Ishikawa (cell line): ENCODE data around the gene PITPNM1.

Experiments
- CEBPB ChIP-seq: IDR thresholded peaks from 2 replicates; pipeline ENCODE4 v1.6.1; 2012
- CREB1 ChIP-seq: IDR thresholded peaks from 2 replicates; pipeline ENCODE4 v1.6.1; 2012; ENCODE audit warnings: low read depth
- EGR1 ChIP-seq: IDR thresholded peaks from 2 replicates; pipeline ENCODE4 v1.6.1; 2012
- EP300 ChIP-seq: IDR thresholded peaks from 2 replicates; pipeline ENCODE4 v1.6.1; 2012; ENCODE audit warnings: borderline replicate concordance
- FOXM1 ChIP-seq: IDR thresholded peaks from 2 replicates; pipeline ENCODE4 v1.6.1; 2012; ENCODE audit warnings: low read depth, borderline replicate concordance
- NFIC ChIP-seq: IDR thresholded peaks from 2 replicates; pipeline ENCODE4 v1.6.1; 2012
- RAD21 ChIP-seq: IDR thresholded peaks from 2 replicates; pipeline ENCODE4 v1.6.1; 2012; ENCODE audit warnings: low read depth
- TAF1 ChIP-seq: IDR thresholded peaks from 2 replicates; pipeline ENCODE4 v1.6.1; 2012; ENCODE audit warnings: low read depth, mild to moderate bottlenecking
- TCF12 ChIP-seq: IDR thresholded peaks from 2 replicates; pipeline ENCODE4 v1.6.1; 2012; ENCODE audit warnings: low read depth
- TEAD4 ChIP-seq: IDR thresholded peaks from 2 replicates; pipeline ENCODE4 v1.6.1; 2012
- YY1 ChIP-seq: IDR thresholded peaks from 2 replicates; pipeline ENCODE4 v1.6.1; 2012; ENCODE audit warnings: low read depth
- ZBTB7A ChIP-seq: IDR thresholded peaks from 2 replicates; pipeline ENCODE4 v1.6.1; 2012; ENCODE audit warnings: low read depth
- TF ChIP-seq, protein P1 (sequence below): IDR thresholded peaks from 2 replicates; pipeline ENCODE4 v1.6.1; 2012; ENCODE audit warnings: low read depth, mild to moderate bottlenecking
- TF ChIP-seq, protein P2 (sequence below): IDR thresholded peaks from 2 replicates; pipeline ENCODE4 v1.6.1; 2012
- TF ChIP-seq, protein P3 (sequence below): IDR thresholded peaks from 2 replicates; pipeline ENCODE4 v1.6.1; 2012

Gene PITPNM1

DNA sequence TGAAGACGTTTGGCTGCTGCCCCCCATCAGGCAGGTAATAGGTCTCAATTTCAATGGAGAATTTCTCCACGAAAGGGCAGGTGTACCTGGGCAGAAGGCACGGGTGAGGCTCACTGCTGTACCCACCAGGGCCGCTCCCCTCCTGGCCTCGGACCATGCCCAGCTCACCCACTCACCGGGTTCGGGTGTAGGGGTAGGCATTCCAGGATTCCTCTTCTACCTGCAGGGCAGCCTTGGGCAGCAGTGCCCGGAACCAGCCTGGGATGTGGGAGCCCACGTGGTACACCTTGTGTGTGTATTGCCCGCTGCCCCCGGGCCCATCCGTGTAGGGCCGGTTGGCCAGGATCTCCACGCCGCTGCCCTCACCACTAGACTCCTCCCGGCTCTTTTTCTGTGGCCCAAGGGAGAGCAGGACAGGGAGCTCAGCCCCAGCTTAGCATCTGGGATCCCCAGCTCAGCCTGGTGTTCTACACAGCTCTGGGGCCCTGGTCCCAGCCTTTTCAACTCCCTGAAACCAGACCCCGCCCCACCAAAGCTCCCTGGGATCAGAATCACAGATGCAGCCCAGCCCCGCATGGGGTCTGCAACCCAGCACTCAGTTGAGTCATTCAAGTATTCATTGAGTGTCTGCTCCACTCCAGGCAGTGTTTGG lies 2.7 kb downstream of the PITPNM1 start:
- TF ChIP-seq TAF1 = no peak
- no peak for TF ChIP-seq YY1
- TF ChIP-seq, protein P1, sequence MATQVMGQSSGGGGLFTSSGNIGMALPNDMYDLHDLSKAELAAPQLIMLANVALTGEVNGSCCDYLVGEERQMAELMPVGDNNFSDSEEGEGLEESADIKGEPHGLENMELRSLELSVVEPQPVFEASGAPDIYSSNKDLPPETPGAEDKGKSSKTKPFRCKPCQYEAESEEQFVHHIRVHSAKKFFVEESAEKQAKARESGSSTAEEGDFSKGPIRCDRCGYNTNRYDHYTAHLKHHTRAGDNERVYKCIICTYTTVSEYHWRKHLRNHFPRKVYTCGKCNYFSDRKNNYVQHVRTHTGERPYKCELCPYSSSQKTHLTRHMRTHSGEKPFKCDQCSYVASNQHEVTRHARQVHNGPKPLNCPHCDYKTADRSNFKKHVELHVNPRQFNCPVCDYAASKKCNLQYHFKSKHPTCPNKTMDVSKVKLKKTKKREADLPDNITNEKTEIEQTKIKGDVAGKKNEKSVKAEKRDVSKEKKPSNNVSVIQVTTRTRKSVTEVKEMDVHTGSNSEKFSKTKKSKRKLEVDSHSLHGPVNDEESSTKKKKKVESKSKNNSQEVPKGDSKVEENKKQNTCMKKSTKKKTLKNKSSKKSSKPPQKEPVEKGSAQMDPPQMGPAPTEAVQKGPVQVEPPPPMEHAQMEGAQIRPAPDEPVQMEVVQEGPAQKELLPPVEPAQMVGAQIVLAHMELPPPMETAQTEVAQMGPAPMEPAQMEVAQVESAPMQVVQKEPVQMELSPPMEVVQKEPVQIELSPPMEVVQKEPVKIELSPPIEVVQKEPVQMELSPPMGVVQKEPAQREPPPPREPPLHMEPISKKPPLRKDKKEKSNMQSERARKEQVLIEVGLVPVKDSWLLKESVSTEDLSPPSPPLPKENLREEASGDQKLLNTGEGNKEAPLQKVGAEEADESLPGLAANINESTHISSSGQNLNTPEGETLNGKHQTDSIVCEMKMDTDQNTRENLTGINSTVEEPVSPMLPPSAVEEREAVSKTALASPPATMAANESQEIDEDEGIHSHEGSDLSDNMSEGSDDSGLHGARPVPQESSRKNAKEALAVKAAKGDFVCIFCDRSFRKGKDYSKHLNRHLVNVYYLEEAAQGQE = no peak
- TF ChIP-seq, protein P2, sequence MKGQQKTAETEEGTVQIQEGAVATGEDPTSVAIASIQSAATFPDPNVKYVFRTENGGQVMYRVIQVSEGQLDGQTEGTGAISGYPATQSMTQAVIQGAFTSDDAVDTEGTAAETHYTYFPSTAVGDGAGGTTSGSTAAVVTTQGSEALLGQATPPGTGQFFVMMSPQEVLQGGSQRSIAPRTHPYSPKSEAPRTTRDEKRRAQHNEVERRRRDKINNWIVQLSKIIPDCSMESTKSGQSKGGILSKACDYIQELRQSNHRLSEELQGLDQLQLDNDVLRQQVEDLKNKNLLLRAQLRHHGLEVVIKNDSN = no peak
- TF ChIP-seq, protein P3, sequence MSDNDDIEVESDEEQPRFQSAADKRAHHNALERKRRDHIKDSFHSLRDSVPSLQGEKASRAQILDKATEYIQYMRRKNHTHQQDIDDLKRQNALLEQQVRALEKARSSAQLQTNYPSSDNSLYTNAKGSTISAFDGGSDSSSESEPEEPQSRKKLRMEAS = no peak
- TF ChIP-seq TCF12 = no peak
- no peak for TF ChIP-seq FOXM1
- no peak for TF ChIP-seq EP300
- TF ChIP-seq EGR1 = no peak
- TF ChIP-seq NFIC = no peak
- TF ChIP-seq CEBPB = no peak
- TF ChIP-seq ZBTB7A = no peak

DNA sequence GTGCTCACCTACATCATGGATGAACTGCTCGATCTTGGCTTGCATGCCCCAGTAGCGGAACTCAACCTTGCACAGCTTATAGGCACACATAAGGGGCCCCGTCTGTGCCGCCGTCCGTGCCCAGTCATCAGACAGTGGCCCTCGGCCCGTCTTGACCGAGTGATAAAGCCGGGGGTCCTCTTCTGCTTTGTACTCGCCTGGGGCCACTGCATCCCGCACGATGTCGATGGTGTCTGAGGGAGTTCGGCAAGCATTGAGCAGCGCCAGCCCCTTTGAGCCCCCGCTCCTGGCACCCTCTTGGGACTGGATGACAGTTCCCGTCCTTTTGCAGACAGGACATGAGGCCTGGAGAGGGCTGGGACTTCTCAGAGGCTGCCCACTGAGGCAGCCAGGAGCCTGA lies 3.3 kb downstream of the PITPNM1 start:
- no peak for TF ChIP-seq RAD21
- TF ChIP-seq CEBPB = no peak
- no peak for TF ChIP-seq EGR1
- no peak for TF ChIP-seq TAF1
- no peak for TF ChIP-seq TCF12
- no peak for TF ChIP-seq FOXM1
- no peak for TF ChIP-seq CREB1

DNA sequence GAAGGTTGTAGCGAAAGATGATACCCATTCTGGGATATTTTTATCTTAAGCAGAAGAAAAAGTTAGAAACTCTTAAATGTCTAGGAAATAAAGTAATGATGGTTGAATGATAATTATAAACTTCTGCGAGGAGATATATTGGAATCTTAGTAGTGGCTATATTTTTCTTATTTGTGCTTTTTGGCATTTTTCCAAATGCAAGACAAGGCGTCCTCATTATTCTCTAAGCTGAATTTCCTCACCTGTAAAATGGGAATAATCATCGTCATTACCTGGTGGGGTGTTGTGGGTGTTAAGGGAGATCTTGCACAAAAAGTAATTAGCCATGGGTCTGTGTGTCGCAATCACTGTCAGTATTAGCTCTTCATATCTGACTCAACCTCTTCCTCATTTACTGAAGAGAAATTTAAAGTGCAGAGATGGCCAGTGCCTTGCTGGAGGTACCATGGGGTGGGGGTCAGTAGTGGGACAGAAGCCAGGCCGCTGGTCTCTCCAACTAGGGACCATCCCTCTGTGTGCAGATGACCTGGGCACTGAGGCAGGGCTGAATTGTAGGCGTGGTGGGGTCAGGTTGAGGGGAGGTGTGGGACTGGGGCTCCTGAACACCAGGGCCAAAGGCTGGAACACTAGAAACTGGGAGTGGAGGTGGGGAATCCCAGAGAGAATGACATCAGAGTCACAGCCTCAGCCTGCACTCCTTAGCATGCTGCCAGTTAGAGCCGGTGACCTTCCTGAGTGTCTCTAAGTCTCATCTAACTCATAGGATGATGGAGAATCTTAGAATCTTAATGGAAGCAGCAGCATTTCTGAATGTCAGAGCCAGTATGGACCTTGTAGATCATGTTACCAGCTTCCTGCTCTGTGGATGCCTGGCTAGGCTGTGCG lies 4.1 kb downstream of the PITPNM1 start:
- TF ChIP-seq CEBPB (peak; percentile 74), NFIC (peak; percentile 35; the same call in 1 of the 2 replicates), FOXM1 (no peak), CREB1 (no peak), YY1 (no peak)
- TF ChIP-seq, protein P2 = no peak

DNA sequence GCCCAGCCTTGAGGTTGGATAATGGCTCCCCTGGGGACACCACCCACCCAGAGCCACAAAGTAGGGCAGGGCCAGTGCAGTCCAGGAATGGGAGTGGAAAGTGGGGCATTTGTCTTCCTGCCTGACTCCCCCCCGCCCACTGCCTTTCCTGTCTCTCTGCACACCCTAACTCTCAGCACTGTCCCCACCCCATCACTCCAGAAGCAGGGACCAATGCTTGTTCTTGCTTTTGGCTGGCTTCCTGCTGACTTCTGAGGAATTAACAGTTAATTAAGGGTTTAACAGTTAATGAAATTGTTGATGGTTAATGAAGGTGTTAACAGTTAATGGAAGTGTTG lies 4.7 kb downstream of the PITPNM1 start:
- TF ChIP-seq EP300 (no peak), FOXM1 (no peak), TAF1 (no peak), YY1 (no peak), RAD21 (no peak), TEAD4 (no peak), TCF12 (no peak), EGR1 (no peak)
- TF ChIP-seq, protein P3 = no peak
- TF ChIP-seq, protein P2 = no peak
- TF ChIP-seq, protein P1 = no peak

DNA sequence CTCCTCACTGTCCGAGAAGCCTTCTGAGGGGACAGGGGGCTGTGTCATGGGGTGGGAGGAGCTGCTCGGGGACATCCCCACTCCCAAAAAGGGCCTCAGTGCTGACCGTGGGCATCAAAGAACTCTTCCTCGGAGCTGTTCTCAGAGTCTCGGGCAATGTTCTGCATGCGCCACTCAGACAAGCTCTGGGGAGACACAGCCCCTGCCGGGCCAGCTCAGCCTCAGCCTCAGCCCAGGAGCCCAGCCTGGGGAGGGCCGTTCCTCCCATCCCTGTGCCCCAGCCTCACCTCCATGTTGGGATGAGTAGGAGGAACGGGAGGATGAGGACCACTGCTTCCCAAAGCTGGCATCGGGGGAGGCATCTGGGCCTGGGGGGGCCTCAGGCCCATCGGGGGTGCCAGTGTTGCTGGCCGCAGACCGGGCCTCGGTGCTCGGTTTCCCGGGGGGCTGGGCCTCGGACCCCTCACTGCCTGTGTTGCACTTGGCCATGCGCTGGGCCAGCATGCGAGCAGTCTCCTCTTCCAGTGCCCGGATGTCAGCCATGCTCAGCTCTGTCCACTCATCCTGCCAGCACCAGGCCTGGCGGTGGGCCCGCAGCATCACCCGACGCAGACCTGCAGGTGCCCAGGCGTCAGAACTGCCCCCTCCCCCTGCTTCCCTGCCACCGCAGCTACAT lies 5.2 kb downstream of the PITPNM1 start:
- TF ChIP-seq, protein P1 = no peak
- no peak for TF ChIP-seq RAD21
- TF ChIP-seq, protein P3 = no peak
- TF ChIP-seq CREB1 = no peak
- no peak for TF ChIP-seq YY1
- no peak for TF ChIP-seq NFIC
- TF ChIP-seq ZBTB7A = no peak
- no peak for TF ChIP-seq TAF1
- TF ChIP-seq TEAD4 = no peak
- TF ChIP-seq TCF12 = no peak
- TF ChIP-seq CEBPB = no peak
- TF ChIP-seq FOXM1 = no peak
- TF ChIP-seq EP300 = no peak
- TF ChIP-seq, protein P2 = no peak
- no peak for TF ChIP-seq EGR1
